Measurements from ENCODE around the gene SCLT1.
A peak's percentile ranks its signal among the peaks of the same experiment; 100 is the strongest.

SCLT1 gene

GRCh38 chr4:128954941-128955340, 138.4 kb downstream of the SCLT1 start:
- no peak for DNase-seq

- DNase-seq = no peak
Measured at GRCh38 chr4:128951316-128951715, 142.0 kb downstream of the SCLT1 start.

- DNase-seq = no peak
Measured at GRCh38 chr4:128950796-128951195, 142.5 kb downstream of the SCLT1 start.

- no peak for DNase-seq
Measured at GRCh38 chr4:128946916-128947315, 146.4 kb downstream of the SCLT1 start.

GRCh38 chr4:128942607-128943006, 150.7 kb downstream of the SCLT1 start:
- no peak for DNase-seq

GRCh38 chr4:128940971-128941370, 152.4 kb downstream of the SCLT1 start:
- no peak for DNase-seq

GRCh38 chr4:128930051-128930450, 163.3 kb downstream of the SCLT1 start:
- no peak for DNase-seq

GRCh38 chr4:128924951-128925350, 168.4 kb downstream of the SCLT1 start:
- no peak for DNase-seq

- no peak for DNase-seq
Measured at GRCh38 chr4:128921954-128922353, 171.4 kb downstream of the SCLT1 start.

GRCh38 chr4:128917781-128918180, 175.6 kb downstream of the SCLT1 start:
- no peak for DNase-seq

GRCh38 chr4:128916832-128917231, 176.5 kb downstream of the SCLT1 start:
- no peak for DNase-seq

- no peak for DNase-seq
Measured at GRCh38 chr4:128915544-128915943, 177.8 kb downstream of the SCLT1 start.

- no peak for DNase-seq
Measured at GRCh38 chr4:128913228-128913627, 180.1 kb downstream of the SCLT1 start.

- DNase-seq = no peak
Measured at GRCh38 chr4:128908735-128909134, 184.6 kb downstream of the SCLT1 start.

- no peak for DNase-seq
Measured at GRCh38 chr4:128907981-128908380, 185.4 kb downstream of the SCLT1 start.

GRCh38 chr4:128906581-128906980, 186.8 kb downstream of the SCLT1 start:
- no peak for DNase-seq

GRCh38 chr4:128904821-128905220, 188.5 kb downstream of the SCLT1 start:
- no peak for DNase-seq

GRCh38 chr4:128880662-128881061, 212.7 kb downstream of the SCLT1 start:
- no peak for DNase-seq

- DNase-seq = no peak
Measured at GRCh38 chr4:128879971-128880370, 213.4 kb downstream of the SCLT1 start.

- DNase-seq = no peak
Measured at GRCh38 chr4:128879283-128879682, 214.1 kb downstream of the SCLT1 start.

GRCh38 chr4:128877934-128878333, 215.4 kb downstream of the SCLT1 start:
- no peak for DNase-seq

- no peak for DNase-seq
Measured at GRCh38 chr4:128876200-128876599, 217.1 kb downstream of the SCLT1 start.

- DNase-seq = peak; percentile 19
Measured at GRCh38 chr4:128871948-128872347, 221.4 kb downstream of the SCLT1 start.

GRCh38 chr4:128869776-128870509, 223.4 kb downstream of the SCLT1 start:
- DNase-seq = no peak

- no peak for DNase-seq
Measured at GRCh38 chr4:128868758-128869157, 224.6 kb downstream of the SCLT1 start.
